Activated T-cell treated with anti-CD3 and anti-CD28 coated beads, Interleukin-2, amount 50 U/mL, for 1 hour (primary cell): ENCODE results near the gene ZMYND8.
"Not testable (repeated sequence)": the region's sequence is repeated elsewhere in the genome, so short reads cannot be mapped to it uniquely, and the experiment has no call there.

Source experiments
- DNase-seq: peaks from one replicate; pipeline ENCODE4 v3.0.0-alpha.2; 2020

ZMYND8 gene

DNA sequence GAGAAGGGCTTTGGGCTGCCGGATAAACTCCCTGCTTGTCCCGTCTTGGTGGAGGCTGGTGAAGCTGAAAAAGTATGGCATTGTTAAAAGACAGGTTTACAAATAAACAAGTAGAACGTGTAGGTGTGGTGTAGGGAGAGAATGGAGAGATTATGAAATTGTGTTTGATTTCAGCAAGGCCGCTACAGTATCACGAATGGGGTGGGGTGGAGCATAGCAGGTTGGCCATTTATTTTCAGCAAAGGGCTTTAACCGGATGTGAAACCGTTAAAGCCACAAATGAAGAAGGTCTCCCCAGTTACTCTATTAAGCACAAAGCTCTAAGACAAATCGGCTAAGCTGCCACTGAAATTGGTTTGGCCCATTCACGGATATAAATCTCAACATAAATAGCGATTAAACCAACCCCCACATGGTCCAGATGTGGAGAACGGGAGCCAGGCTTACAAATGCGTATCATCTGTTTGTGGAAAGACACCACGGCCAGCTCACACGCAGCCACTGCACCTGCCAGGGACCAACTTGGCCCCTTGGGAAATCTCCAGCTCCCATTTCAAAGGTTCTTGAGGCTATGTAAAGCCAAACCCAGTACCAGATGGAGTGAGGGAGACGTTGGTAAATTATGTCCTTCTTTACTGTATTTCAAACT lies 94.0 kb downstream of the ZMYND8 start:
- DNase-seq: no peak

DNA sequence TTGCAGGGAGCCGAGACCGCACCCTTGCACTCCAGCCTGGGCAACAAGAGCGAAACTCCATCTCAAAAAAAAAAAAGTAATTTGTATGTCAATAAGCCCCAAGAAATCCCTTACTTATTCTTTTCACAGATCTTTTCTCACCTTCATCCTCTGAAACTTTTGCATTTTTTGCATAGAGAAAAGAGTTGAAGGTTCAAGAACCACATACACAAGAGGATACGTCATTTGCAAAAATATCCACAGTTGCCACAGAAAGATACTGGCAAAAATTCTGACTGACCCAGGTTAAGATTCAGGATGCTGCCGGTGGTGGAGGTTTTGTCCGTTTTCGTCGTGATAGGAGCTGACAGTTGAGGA lies 94.5 kb downstream of the ZMYND8 start:
- no peak for DNase-seq

DNA sequence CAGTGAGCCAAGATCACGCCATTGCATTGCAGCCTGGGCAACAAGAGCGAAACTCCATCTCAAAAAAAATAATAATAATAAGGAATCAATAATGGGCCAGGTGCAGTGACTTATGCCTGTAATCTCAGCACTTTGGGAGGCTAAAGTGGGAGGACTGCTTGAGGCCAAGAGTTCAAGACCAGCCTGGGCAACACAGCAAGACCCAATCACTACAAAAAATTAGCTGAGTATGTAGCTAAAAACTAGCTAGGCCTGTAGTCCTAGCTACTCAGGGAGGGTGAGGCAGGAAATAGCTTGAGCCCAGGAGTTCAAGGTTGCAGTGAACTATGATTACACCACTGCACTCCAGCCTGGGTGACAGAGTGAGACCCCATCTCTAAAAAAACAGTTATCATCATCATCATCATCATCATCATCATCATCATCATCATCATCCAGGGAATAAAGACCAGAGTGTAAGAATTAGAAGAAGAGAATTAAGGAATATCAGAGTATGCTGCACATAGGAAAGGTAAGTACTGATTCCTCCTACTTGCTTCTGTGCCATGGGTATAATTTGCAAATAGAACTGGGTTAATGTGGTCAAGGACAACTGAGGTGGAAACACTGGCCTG lies 95.2 kb downstream of the ZMYND8 start:
- DNase-seq: not testable (repeated sequence)

DNA sequence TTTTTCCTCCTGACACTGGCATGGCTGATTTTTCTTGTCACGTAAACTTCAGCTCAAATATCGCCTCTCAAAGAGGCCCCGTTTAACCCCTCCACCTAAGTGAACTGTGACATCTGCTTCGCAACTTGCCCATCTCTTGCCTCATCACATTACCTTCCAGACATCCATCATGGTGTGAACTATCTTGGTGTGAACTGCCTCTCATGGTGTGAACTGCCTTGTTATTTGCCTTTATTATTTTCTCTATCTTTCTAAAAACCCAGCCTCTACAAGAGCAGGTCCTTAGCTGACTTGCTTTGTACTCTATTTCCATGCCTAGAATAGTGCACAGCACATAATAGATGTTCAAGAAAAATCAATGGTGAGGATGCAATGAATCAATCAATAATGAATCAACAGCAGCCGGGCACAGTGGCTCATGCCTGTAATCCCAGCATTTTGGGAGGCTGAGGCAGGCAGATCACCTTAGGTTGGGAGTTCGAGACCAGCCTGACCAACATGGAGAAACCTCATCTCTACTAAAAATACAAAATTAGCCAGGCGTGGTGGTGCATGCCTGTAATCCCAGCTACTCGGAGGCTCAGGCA lies 95.9 kb downstream of the ZMYND8 start:
- not testable (repeated sequence) for DNase-seq

DNA sequence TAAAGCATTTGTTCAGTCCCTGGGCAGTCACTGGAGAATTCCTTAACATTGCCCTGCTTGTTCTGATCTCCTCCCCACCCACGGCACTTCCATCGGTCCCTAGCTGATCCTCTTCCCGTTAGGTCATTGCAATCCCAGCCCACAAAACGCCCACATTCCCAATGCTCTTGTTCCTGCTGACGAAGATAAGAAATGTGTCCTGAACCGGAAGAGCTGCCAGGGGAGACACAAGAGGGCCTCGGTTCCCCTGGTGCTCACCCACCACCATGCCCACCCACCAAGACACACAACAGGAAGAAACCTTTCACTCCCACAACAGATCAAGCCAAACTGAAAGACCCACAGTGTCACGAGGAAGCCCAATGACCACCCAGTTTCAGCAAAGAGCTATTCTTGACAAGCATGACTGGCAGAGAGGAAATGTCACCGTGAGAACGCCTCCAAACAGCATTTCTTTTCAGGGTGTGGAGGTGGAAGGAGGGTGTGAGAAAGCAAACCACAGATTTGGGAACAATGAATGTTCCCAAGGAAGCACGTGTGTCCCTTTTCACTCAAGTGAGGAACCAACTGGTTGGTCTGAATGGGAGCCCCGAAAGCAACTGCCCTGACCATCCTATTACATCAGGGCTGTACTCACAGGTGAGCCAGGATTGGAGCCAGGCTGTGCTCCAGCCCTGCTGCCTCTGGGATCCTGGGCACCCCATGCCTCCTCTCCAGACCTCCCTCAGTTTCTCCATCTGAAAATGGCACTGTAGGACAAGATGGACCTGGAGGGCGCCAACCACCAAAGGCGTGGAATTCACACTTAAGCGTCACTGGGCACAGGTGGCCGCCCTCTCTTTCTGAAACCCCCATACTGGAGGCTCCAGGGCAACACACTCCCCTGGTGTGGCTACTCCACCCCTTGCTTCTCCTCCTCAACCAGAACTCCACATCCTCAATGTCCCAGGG lies 97.5 kb downstream of the ZMYND8 start:
- DNase-seq: no peak

DNA sequence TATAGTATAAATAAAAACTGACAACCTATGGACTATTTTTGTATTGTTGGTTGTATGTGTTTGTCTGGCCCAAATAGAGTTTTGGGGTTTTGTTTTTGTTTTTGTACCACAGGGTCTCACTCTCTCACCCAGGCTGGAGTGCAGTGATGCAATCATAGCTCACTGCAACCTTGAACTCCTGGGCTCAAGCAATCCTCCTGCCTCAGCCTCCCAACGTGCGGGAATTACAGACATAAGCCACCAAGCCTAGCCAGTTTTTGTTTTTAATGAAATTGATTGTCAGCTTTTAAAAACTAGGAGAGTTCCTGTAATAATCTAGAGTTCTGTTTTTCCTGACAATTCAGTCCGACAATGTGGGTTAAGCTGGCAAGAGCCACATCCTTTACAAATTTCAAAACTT lies 98.7 kb downstream of the ZMYND8 start:
- no peak for DNase-seq

DNA sequence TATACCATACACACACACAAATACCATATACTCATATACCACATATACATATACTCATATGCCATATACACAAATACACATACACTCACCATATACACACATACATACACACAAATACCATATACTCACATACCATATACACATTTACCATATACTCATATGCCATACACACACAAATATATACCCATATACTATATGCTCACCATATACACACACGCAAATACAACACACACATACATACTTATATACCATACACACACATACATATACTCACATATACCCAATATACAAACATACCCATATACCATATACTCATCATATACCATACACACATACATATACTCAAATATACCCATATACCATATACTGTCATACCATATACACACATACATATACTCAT lies 99.2 kb downstream of the ZMYND8 start:
- no peak for DNase-seq

DNA sequence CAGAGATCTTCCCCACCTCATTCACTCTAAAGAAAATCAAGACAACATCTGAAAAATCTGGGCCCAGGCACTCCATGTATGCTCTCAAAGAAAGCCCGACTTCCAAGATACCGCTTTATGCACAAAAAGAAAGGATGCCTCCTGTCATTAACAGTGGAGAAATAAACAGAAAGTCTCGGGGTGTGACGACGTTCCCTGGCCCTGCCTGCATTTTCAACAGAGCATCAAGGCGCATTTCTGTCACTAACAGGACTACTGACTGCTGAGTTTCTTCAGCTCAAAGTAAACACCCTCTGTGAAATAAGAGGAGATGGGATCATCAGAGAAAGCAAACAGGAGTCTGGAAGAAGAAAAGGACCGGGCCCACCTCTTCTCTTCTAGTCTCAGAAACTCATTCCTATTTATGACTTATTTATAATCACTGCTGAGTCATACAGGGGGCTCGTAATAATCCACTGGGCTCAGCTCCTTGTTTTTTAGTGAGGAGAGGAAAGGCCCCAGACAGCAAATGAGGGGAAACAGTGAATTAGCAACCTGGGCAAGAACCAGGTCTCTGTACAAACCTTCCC lies 99.7 kb downstream of the ZMYND8 start:
- DNase-seq: no peak

DNA sequence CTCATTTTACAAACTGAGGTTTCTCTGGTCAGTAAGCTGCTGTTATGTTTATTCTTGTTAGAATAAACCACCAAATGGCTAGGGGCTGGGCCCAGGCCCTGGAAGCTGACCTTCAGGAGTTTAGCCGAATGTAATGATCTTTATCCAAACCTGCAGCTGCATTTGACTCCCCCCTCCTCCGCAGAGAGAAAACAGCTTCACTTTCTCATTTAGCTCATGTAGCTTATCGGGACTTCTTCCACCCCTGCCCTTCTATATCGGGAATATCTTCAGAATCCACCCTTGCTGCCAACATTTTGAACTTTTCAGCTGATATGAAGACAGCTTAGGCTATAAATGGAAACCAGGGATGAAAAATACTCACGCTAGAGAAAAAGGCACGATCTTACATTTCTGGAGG lies 102.6 kb downstream of the ZMYND8 start:
- DNase-seq: no peak

DNA sequence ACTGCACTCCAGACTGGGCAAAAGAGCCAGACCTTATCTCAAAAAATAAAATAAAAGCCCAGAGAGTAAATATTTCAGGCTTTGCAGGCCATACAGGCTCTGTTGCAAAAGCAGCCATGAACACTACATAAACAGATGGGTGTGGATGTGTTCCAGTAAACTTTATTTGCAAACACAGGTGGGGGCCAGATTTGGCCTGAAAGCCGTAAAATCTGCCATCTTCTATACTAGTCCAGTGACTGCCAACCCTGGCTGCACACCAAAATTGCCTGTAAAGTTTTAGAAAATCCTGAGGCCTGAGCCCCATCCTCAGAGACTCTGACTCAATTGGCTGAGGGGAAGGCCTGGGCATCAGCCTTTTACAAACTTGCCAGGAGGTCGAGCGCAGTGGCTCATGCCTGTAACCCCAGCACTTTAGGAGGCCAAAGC lies 103.6 kb downstream of the ZMYND8 start:
- DNase-seq: no peak

DNA sequence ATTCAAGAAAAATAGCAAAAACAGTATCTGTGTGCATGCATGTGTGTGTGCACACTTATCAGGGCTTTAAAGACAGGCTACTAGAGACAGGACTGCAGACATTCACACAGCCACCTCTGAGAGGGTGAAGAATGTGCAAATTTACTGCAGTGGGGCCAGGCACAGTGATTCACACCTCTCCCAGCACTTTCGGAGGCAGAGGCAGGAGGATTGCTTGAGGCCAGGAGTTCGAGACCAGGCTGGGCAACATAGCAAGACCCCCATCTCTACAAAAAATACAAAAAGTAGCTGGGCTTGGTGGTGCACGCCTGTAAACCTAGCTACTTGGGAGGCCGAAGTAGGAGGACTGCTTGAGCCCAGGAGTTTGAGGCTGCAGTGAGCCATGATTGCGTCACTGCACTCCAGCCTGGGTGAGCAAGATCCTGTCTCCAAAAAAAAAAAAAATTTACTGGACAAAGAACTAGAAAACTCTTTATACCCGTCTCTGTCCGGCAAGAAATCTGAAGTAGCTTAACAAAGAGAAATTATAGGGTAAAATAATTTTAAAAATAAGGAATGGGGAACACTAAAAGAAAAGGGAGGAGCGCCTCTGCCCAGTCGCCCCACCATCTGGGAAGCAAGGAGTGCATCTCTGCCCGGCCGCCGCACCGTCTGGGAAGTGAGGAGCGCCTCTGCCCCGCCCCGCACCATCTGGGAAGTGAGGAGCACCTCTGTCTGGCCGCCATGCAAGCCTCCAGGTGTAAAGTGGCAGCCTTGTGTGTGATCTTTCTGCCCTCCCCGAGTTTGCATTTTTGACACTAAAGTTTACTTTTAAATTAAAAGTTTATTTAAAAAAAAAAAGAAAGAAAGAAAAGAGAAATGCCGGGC lies 105.1 kb downstream of the ZMYND8 start:
- DNase-seq: no peak

DNA sequence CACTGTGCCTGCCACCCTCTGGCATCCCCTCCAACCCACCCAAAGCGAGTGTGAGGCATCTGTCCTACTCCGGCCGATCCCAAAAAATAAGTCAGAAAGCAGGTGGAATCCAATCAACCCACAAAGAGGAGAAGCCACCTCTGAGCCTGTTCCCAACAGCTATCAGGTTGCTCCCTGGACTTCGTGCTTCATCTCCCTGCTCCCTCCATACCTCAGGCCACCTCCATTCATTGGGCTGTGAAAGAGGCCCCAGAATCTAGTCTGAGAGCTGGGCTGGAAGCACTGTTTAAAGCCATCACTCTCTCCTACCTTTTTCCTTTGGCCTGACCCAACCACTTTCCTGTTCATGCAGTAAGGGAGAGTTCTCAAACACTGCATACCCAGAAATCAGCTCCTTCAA lies 106.1 kb downstream of the ZMYND8 start:
- no peak for DNase-seq

DNA sequence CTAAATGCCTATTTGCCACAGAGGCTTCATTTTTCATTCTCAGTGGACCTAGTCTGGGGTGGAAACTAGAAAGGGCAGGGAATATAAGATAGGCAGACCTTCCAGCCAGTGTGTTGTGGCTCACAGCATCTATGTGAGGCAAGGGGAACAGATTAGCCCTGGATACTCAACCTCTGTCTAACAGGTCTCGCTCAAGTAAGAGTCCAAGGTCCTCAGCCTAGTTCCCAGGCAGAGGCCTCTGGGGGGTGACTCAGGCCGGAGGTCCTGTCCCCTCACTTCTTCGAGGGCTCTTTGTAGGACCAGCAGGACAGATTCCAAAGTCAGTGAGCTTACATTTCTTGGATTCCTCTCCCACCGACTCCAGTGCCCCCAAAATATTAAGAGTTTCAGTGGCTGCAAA lies 106.6 kb downstream of the ZMYND8 start:
- no peak for DNase-seq

DNA sequence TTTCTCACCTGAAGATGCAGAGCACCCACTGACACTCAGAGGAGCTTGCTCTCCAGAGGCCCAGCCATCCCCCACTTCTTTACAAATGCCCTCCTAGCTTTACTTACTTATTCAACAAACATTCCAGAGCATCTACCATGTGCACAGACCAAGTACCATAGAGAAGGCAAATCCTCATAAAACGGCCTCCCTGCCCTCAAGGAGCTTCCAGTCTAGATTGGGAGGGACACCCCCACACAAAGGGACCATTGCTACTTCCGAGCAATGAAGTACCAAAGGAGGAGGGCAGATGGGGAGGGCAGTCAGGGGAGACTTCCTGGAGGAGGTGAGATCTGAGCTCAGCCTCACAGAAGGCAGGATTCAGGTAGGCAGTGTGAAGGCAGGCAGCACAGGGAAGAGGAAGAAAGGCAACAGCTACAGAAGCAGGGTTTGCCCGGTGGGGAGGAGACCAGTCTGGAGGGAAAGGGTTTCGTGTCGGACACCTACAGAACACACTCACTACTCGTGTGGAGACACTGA lies 108.0 kb downstream of the ZMYND8 start:
- no peak for DNase-seq

DNA sequence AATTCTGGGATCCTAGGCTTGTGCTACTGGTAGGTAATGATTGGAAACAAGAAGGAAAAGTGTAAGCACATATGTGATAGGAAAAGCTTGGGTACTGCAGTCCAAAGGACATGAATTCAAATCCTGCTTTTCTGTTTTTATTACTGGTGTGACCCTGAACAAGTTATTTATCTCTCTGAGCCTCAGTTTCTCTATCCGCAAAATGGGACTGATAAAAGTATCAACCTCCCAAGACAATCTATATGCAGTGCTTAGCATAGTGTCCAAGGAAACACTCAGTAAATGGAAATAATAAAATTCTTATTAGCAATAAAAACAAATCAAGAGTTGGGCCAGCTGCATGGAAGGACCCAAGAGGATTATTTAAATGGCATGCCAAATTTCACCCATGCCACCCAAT lies 108.5 kb downstream of the ZMYND8 start:
- DNase-seq: no peak

DNA sequence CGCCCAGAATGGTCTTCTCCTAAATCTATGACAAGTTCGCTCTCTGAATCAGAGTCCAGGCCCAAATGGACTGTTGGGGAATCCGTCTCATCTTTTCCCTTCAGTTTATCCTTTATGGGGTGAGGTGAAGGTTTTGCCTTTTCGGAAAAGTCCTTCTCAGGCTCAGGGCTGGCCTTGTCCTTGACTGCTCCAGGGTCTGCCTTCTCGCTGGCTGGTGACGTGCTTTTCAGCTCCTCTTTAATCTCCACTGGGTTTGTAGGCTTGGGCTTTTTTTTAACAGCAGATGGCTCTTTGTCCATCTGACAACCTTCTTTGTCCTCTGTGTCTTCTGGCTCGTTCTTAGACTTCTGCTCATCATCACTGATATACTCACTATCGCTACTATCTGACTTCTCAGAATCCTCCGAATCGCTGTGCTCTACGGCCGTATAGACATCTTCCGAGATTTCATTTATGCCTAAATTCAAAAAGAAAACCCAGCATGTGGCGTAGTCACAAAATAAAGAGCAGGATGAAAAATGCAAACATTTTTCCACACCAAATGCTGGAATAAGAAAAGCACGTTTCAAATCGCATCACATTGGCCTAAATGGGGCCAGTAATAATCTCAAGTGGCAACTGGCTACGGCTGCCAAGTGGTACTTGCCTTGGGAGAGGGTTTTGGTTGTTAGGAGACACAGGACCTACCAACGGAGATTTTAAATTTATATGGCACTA lies 110.3 kb downstream of the ZMYND8 start:
- DNase-seq: no peak

DNA sequence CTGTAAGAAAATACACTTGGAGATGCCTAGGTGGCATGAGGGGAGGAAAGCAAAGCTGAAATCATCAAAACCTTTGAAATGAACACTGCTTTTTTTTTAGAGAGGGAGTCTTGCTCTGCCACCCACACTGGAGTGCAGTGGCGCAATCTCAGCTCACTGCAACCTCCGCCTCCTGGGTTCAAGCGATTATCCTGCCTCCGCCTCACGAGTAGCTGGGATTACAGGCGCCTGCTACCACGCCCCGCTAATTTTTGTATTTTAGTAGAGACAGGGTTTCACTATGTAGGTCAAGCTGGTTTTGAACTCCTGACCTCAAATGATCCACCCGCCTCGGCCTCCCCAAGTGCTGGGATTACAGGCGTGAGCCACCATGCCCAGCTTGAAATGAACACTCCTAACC lies 111.3 kb downstream of the ZMYND8 start:
- not testable (repeated sequence) for DNase-seq

DNA sequence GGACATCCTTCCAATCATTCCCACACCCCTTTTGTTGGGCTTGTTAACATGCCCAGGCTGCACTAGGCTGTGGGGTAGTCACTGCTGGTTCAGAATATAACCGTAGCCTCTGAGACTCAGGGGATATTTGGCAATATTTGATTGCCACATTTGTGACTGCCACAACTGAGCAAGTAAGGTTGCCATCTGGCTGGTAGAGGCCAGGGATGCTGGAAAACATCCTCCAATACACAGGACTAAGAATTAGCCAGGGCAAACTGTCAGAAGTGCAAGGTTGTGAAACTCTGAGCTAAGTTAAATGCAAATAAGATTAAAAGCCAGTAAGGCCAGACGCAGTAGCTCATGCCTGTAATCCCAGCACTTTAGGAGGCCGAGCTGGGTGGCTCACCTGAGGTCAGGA lies 112.0 kb downstream of the ZMYND8 start:
- no peak for DNase-seq

DNA sequence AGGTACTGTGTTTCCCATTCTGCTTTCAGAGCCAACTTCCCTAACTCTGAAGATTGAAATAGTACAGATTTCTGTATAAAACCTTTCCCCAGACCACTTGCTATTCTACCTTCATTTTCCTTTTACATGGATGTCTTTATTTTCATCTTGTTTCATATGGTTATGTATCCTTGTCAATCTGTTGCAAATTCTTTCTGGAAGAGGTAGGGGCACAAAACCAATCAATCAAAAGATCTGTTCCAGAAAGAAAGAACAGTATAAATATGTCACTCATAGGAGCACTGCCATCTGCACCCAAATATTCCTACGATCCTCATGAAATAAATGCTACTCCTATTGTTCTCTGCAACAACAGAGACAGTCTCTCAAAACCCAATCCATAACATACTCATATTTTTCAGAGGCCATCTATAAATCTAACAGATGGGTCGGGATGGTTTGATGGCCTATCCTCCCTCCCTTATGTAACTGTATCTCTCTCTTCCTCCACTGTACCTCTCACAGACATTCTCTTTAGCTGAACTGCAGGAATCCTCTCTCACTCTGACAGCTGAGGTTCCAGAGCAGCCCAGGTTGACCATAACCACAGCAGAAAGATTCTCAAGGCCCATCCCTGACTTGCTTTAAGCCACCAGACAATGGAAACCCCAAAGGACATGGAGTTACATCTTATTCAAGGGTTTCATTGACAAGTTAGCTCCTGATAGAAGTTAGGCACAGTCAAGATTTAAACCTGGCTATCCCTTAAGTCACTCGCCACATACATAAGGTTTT lies 112.8 kb downstream of the ZMYND8 start:
- no peak for DNase-seq

DNA sequence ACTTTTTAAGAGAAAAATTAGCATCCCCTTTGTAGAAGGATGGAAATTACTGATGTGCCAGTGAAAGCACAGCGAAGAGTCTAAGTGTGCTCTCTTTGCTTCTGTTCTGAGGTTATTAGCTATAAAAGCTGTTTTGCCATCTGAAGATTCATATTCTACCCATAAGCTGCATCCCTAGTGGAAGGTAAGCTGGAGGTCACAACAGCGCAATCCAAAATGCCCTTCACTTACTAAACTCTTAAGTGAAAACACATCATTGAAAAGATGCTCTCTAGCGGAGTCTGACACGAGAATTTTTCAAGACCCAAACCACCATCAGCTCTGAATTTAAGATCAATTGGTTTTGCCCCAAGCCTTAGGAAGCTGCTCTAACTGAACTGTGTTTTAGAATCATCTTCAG lies 113.5 kb downstream of the ZMYND8 start:
- DNase-seq: no peak
